Lower lobe of right lung (tissue), 2 donors: ENCODE data around the gene SLC43A3. TPM values are rescaled to one million over a fixed set of nuclear protein-coding genes. Genes with fewer than 3 reads are reported as not detected.

Experiments used
- ATAC-seq, 2 donors: fragments of 200-7000 bp; cut with Tn5 transposase; one replicate each; pipeline ENCODE4 v1.9.1; 2020 to 2022; ENCODE audit warnings: mild to moderate bottlenecking in 2 of 2, moderate library complexity in 2 of 2
- DNase-seq: peaks from one replicate; pipeline ENCODE4 v3.0.0-alpha.2; 2020
- H3K27ac ChIP-seq: fragments of 200-600 bp; one replicate; pipeline ENCODE4 v1.8.0; 2022
- H3K27me3 ChIP-seq: fragments of 200-600 bp; one replicate; pipeline ENCODE4 v1.8.0; 2022; ENCODE audit warnings: low read depth
- H3K36me3 ChIP-seq: fragments of 200-600 bp; one replicate; pipeline ENCODE4 v1.8.0; 2022; ENCODE audit warnings: mild to moderate bottlenecking
- H3K4me1 ChIP-seq: fragments of 200-600 bp; one replicate; pipeline ENCODE4 v1.8.0; 2022
- H3K4me3 ChIP-seq: fragments of 200-600 bp; one replicate; pipeline ENCODE4 v1.8.0; 2022; ENCODE audit warnings: mild to moderate bottlenecking
- H3K9me3 ChIP-seq: fragments of 200-600 bp; one replicate; pipeline ENCODE4 v1.8.0; 2022
- CTCF ChIP-seq: fragments of 200-600 bp; IDR thresholded peaks from one replicate; pipeline ENCODE4 v1.8.0; 2022; ENCODE audit warnings: antibody characterized with exemption, mild to moderate bottlenecking
- intact Hi-C: fragments of 100-400 bp; cut with DNase I; formaldehyde crosslinking; loops from one replicate; pipeline ENCODE4 v1.11.0; 2022
- total RNA-seq: library from RNA; stranded (reverse); fragmentation: NEBNext Ultra II Directional; extraction: Animal tissue kit (Norgen Biotek cat#: 25700); gene quantifications from one replicate; pipeline ENCODE4 v1.2.1, GENCODE V29; 2021
- donor health status: DM: no; HTN: yes; CAD: no; lungs with severe emphysema.

The SLC43A3 gene
- total RNA-seq, 1 donor from 2014 or later = 102 TPM

- intact Hi-C loops = no loop called here
- H3K36me3 ChIP-seq = no peaks in the 10 kb centered on the region
- no peaks in the 10 kb centered on the region for H3K27me3 ChIP-seq
- DNase-seq (no peak), ATAC-seq (no peak)
- no peaks in the 10 kb centered on the region for H3K9me3 ChIP-seq
- H3K27ac ChIP-seq = no peak overlapping the region
- no peak for TF ChIP-seq CTCF
- H3K4me3 ChIP-seq = no peak overlapping the region
- H3K4me1 ChIP-seq = peaks cover 5% of the 10 kb centered on the region
Observed at GRCh38 chr11:57360991-57361390, 65.9 kb downstream of the SLC43A3 start.

GRCh38 chr11:57359896-57360690 is 66.8 kb downstream of the SLC43A3 start:
- no peak overlapping the region for H3K27ac ChIP-seq
- intact Hi-C loops = no loop called here
- no peak for TF ChIP-seq CTCF
- peaks cover 5% of the 10 kb centered on the region for H3K4me1 ChIP-seq
- H3K9me3 ChIP-seq = no peaks in the 10 kb centered on the region
- H3K27me3 ChIP-seq = no peaks in the 10 kb centered on the region
- no peaks in the 10 kb centered on the region for H3K36me3 ChIP-seq
- H3K4me3 ChIP-seq = no peak overlapping the region
- ATAC-seq = no peak
- DNase-seq = no peak

- ATAC-seq (no peak), DNase-seq (no peak)
- intact Hi-C loops = no loop called here
- no peak overlapping the region for H3K4me3 ChIP-seq
- no peaks in the 10 kb centered on the region for H3K36me3 ChIP-seq
- H3K9me3 ChIP-seq = no peaks in the 10 kb centered on the region
- H3K27ac ChIP-seq = no peak overlapping the region
- no peaks in the 10 kb centered on the region for H3K27me3 ChIP-seq
- peaks cover 5% of the 10 kb centered on the region for H3K4me1 ChIP-seq
- TF ChIP-seq CTCF = no peak
Observed at GRCh38 chr11:57359396-57359795, 67.5 kb downstream of the SLC43A3 start.

GRCh38 chr11:57358991-57359390 is 67.9 kb downstream of the SLC43A3 start:
- no peak for ATAC-seq
- Histone ChIP-seq H3K4me3 (no peak overlapping the region), H3K27me3 (no peaks in the 10 kb centered on the region), H3K4me1 (peaks cover 5% of the 10 kb centered on the region), H3K9me3 (no peaks in the 10 kb centered on the region), H3K36me3 (no peaks in the 10 kb centered on the region), H3K27ac (no peak overlapping the region)
- TF ChIP-seq CTCF = no peak
- no peak for DNase-seq
- intact Hi-C loops = no loop called here

GRCh38 chr11:57358543-57358961 is 68.4 kb downstream of the SLC43A3 start:
- no peak for DNase-seq
- no peak overlapping the region for H3K4me3 ChIP-seq
- no peaks in the 10 kb centered on the region for H3K27me3 ChIP-seq
- H3K27ac ChIP-seq = no peak overlapping the region
- H3K4me1 ChIP-seq = peaks cover 5% of the 10 kb centered on the region
- intact Hi-C loops = no loop called here
- H3K36me3 ChIP-seq = no peaks in the 10 kb centered on the region
- ATAC-seq = no peak
- no peak for TF ChIP-seq CTCF
- no peaks in the 10 kb centered on the region for H3K9me3 ChIP-seq
